ENCODE data around the gene HOXD4.

GRCh38 chr2:176133389-176133788, 18.0 kb upstream of the HOXD4 start:
- TF ChIP-seq, protein P1, sequence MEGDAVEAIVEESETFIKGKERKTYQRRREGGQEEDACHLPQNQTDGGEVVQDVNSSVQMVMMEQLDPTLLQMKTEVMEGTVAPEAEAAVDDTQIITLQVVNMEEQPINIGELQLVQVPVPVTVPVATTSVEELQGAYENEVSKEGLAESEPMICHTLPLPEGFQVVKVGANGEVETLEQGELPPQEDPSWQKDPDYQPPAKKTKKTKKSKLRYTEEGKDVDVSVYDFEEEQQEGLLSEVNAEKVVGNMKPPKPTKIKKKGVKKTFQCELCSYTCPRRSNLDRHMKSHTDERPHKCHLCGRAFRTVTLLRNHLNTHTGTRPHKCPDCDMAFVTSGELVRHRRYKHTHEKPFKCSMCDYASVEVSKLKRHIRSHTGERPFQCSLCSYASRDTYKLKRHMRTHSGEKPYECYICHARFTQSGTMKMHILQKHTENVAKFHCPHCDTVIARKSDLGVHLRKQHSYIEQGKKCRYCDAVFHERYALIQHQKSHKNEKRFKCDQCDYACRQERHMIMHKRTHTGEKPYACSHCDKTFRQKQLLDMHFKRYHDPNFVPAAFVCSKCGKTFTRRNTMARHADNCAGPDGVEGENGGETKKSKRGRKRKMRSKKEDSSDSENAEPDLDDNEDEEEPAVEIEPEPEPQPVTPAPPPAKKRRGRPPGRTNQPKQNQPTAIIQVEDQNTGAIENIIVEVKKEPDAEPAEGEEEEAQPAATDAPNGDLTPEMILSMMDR (IDR thresholded peaks at IDR 0.05): no peak
- no peak for TF ChIP-seq POLR2A (IDR thresholded peaks at IDR 0.05)

All from Peyer's patch (tissue), 4 donors.